WTC11 (cell line): ENCODE data around the gene ZKSCAN1. TPM values are rescaled to one million over a fixed set of nuclear protein-coding genes. Genes with fewer than 3 reads are reported as not detected.

Source experiments
- ATAC-seq: fragments of 200-7000 bp; cut with Tn5 transposase; 2 replicates; pipeline ENCODE4 v1.10.0; 2021; ENCODE audit warnings: mild to moderate bottlenecking, moderate library complexity
- CTCF ChIA-PET: fragments of 300-600 bp; sonication (Branson Sonifier 250); formaldehyde crosslinking; loops from one replicate; lab custom pipeline; 2021; ENCODE audit warnings: antibody characterized with exemption; lab: Charles Lee
- POLR2A ChIA-PET: fragments of 350-600 bp; sonication (Branson Sonifier 250); formaldehyde crosslinking; loops from one replicate; lab custom pipeline; 2021; ENCODE audit warnings: antibody characterized with exemption; lab: Charles Lee
- DNase-seq: peaks from one replicate; pipeline ENCODE4 v3.0.0; 2021; ENCODE audit warnings: low spot score
- H3K27ac Mint-ChIP-seq: 2 replicates; pipeline ENCODE4 v1.8.0; 2021; ENCODE audit warnings: mixed read lengths
- H3K27me3 Mint-ChIP-seq: 2 replicates; pipeline ENCODE4 v1.8.0; 2021; ENCODE audit warnings: low read depth, mild to moderate bottlenecking, moderate library complexity, mixed read lengths
- H3K36me3 Mint-ChIP-seq: 2 replicates; pipeline ENCODE4 v1.8.0; 2021; ENCODE audit warnings: mixed read lengths
- H3K4me1 Mint-ChIP-seq: 2 replicates; pipeline ENCODE4 v1.8.0; 2022; ENCODE audit warnings: mixed read lengths
- H3K4me3 Mint-ChIP-seq: 2 replicates; pipeline ENCODE4 v1.8.0; 2021; ENCODE audit warnings: mild to moderate bottlenecking, moderate library complexity, mixed read lengths
- H3K9me3 Mint-ChIP-seq: 2 replicates; pipeline ENCODE4 v1.8.0; 2021; ENCODE audit warnings: mixed read lengths
- ATF1 ChIP-seq: sonication (generic); formaldehyde crosslinking; IDR thresholded peaks from 2 replicates; pipeline ENCODE4 v1.8.1; 2023; ENCODE audit warnings: mild to moderate bottlenecking, moderate library complexity, missing genetic modification reagents
- CBFB ChIP-seq: sonication (generic); formaldehyde crosslinking; IDR thresholded peaks from 2 replicates; pipeline ENCODE4 v1.8.1; 2022; ENCODE audit warnings: mild to moderate bottlenecking, low read depth, missing genetic modification reagents
- EMX1 ChIP-seq: fragments of 250-450 bp; sonication (Bioruptor Pico); IDR thresholded peaks from 2 replicates; pipeline ENCODE4 v1.8.0; 2021; ENCODE audit warnings: mild to moderate bottlenecking
- ETV6 ChIP-seq: sonication (generic); formaldehyde crosslinking; IDR thresholded peaks from 2 replicates; pipeline ENCODE4 v1.8.1; 2022; ENCODE audit warnings: mild to moderate bottlenecking, missing genetic modification reagents
- GTF2I ChIP-seq: fragments of 250-450 bp; sonication (Bioruptor Pico); conservative IDR thresholded peaks from 2 replicates; pipeline ENCODE4 v1.4.0; 2021; ENCODE audit warnings: mild to moderate bottlenecking
- HMGA2 ChIP-seq: fragments of 250-450 bp; sonication (Bioruptor Pico); IDR thresholded peaks from 2 replicates; pipeline ENCODE4 v1.4.0; 2021; ENCODE audit warnings: mild to moderate bottlenecking, moderate library complexity
- IRF2 ChIP-seq: sonication (generic); formaldehyde crosslinking; IDR thresholded peaks from 2 replicates; pipeline ENCODE4 v1.8.0; 2022; ENCODE audit warnings: low read depth, missing genetic modification reagents, borderline replicate concordance
- MYBL2 ChIP-seq: sonication (generic); formaldehyde crosslinking; IDR thresholded peaks from 2 replicates; pipeline ENCODE4 v1.8.1; 2023; ENCODE audit warnings: mild to moderate bottlenecking, moderate library complexity, missing genetic modification reagents
- NFATC4 ChIP-seq: fragments of 250-450 bp; sonication (Bioruptor Pico); IDR thresholded peaks from 2 replicates; pipeline ENCODE4 v1.9.0; 2021; ENCODE audit warnings: mild to moderate bottlenecking
- NFE2L1 ChIP-seq: sonication (generic); formaldehyde crosslinking; IDR thresholded peaks from 2 replicates; pipeline ENCODE4 v1.8.1; 2023; ENCODE audit warnings: missing genetic modification reagents
- NR2C2 ChIP-seq: sonication (generic); formaldehyde crosslinking; IDR thresholded peaks from 2 replicates; pipeline ENCODE4 v1.8.0; 2022; ENCODE audit warnings: mild to moderate bottlenecking, missing genetic modification reagents
- PRRX2 ChIP-seq: fragments of 250-450 bp; sonication (Bioruptor Pico); IDR thresholded peaks from 2 replicates; pipeline ENCODE4 v1.8.0; 2021; ENCODE audit warnings: mild to moderate bottlenecking
- SMAD3 ChIP-seq: sonication (generic); formaldehyde crosslinking; IDR thresholded peaks from 2 replicates; pipeline ENCODE4 v1.8.0; 2022; ENCODE audit warnings: missing genetic modification reagents, mild to moderate bottlenecking, borderline replicate concordance
- SOX15 ChIP-seq: fragments of 250-450 bp; sonication (Bioruptor Pico); IDR thresholded peaks from 2 replicates; pipeline ENCODE4 v1.9.0; 2021; ENCODE audit warnings: mild to moderate bottlenecking
- TEAD1 ChIP-seq: sonication (generic); formaldehyde crosslinking; IDR thresholded peaks from 2 replicates; pipeline ENCODE4 v1.8.0; 2022; ENCODE audit warnings: mild to moderate bottlenecking, missing genetic modification reagents
- ZNF121 ChIP-seq: sonication (generic); formaldehyde crosslinking; IDR thresholded peaks from 2 replicates; pipeline ENCODE4 v1.8.0; 2023; ENCODE audit warnings: missing genetic modification reagents
- ZNF219 ChIP-seq: sonication (generic); formaldehyde crosslinking; IDR thresholded peaks from 2 replicates; pipeline ENCODE4 v1.8.0; 2023; ENCODE audit warnings: missing genetic modification reagents, mild to moderate bottlenecking, borderline replicate concordance
- ZNF232 ChIP-seq: sonication (generic); formaldehyde crosslinking; IDR thresholded peaks from 2 replicates; pipeline ENCODE4 v1.8.0; 2022; ENCODE audit warnings: mild to moderate bottlenecking, missing genetic modification reagents
- total RNA-seq: library from RNA; stranded (reverse); gene quantifications from 3 replicates; pipeline ENCODE4 v1.2.3, GENCODE V29; 2021
- TF ChIP-seq, protein P1 (sequence below): sonication (generic); formaldehyde crosslinking; IDR thresholded peaks from 2 replicates; pipeline ENCODE4 v1.8.1; 2023; ENCODE audit warnings: mild to moderate bottlenecking, moderate library complexity, missing genetic modification reagents
- TF ChIP-seq, protein P2 (sequence below): sonication (generic); formaldehyde crosslinking; IDR thresholded peaks from 2 replicates; pipeline ENCODE4 v1.8.1; 2022; ENCODE audit warnings: missing genetic modification reagents, borderline replicate concordance
- TF ChIP-seq, protein P3 (sequence below): sonication (generic); formaldehyde crosslinking; conservative IDR thresholded peaks from 2 replicates; pipeline ENCODE4 v1.8.1; 2022; ENCODE audit warnings: mild to moderate bottlenecking, missing genetic modification reagents
- TF ChIP-seq, protein P4 (sequence below): fragments of 250-450 bp; sonication (Bioruptor Pico); conservative IDR thresholded peaks from 2 replicates; pipeline ENCODE4 v1.9.0; 2021; ENCODE audit warnings: mild to moderate bottlenecking
- TF ChIP-seq, protein P5 (sequence below): fragments of 250-450 bp; sonication (Bioruptor Pico); IDR thresholded peaks from 2 replicates; pipeline ENCODE4 v1.9.0; 2021; ENCODE audit warnings: moderate library complexity, mild to moderate bottlenecking, inconsistent platforms, borderline replicate concordance

Gene ZKSCAN1
- total RNA-seq, 1 experiment from 2014 or later = 46.6 TPM

DNA sequence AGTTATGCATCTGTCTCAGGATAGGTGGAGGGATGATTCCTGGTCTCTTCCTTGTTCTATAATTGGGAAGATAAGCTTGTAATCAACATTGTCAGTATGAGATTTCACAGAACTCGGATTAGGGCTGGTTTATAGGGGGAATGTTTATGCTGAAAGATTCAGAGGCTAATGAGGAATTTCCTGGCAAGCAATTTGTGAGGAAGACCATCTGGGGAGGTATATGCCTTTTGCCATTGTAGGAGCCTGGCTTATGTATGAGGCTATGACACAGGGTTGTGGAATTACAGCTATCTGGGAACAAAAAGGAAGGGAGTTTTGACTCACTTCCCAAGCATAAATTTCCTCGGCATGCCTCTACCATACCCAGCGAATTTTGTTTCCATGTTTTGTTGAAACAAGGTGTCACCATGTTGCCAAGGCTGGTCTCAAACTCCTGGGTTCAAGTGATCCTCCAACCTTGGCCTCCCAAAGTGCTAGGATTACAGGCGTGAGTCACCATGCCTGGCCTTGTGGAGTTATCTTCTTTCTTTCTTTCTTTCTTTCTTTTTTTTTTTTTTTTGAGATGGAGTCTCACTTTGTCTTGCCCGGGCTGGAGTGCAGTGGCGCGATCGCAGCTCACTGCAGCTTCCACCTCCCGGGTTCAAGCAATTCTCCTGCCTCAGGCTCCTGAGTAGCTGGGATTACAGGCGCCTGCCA is 71.8 kb downstream of the ZKSCAN1 start:
- Mint-ChIP-seq H3K36me3 (peaks cover 20% of the 10 kb centered on the region), H3K27ac (no peak overlapping the region; the same call in 1 of the 2 replicates), H3K9me3 (no peaks in the 10 kb centered on the region), H3K4me3 (no peak overlapping the region; the same call in 1 of the 2 replicates), H3K4me1 (peaks cover 21% of the 10 kb centered on the region), H3K27me3 (no peaks in the 10 kb centered on the region; the same call in 1 of the 2 replicates)
- ChIA-PET CTCF (no interaction called here), POLR2A (interaction anchor here (0.6 to 6.2 kb wide), 2 partner anchors 14 to 51 kb away, joined by 3 to 41 read pairs; partner anchors contain the start of genes AP4M1 and MCM7)
- DNase-seq (no peak), ATAC-seq (no peak)
- TF ChIP-seq NFE2L1 (CRISPR knock-in tag) (no peak), ZNF219 (CRISPR knock-in tag) (no peak), MYBL2 (no peak)

DNA sequence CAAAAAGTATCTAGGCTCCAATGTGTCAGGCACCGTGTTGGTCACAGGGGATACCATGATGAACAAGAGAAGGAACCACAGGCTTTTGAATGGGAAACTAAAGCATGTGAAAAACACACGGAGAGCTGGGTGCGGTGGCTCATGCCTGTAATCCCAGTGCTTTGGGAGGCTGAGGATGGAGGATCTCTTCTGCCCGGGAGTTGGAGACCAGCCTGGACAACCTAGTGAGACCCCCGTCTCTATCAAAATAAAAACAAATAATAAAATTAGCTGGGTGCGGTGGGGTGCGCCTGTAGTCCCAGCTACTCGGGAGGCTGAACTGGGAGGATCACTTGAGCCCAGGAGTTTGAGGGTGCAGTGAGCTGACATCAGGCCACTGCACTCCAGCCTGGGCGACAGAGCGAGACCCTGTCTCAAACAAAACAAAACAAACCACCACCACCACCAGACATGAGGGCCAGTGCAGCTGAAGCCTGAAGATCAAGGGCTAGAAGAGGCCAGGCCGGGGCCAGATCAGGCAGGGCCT is 72.8 kb downstream of the ZKSCAN1 start:
- peaks cover 29% of the 10 kb centered on the region for H3K36me3 Mint-ChIP-seq
- POLR2A ChIA-PET = interaction anchor here (0.7 to 6.2 kb wide), 3 partner anchors 13 to 83 kb away, joined by 3 to 41 read pairs (median 3); partner anchors contain the start of genes AP4M1 and MCM7
- H3K27ac Mint-ChIP-seq = peak overlapping the region; percentile 92
- CTCF ChIA-PET = interaction anchor here (1.0 to 1.4 kb wide), 2 partner anchors 14 to 44 kb away, joined by 3 read pairs; partner anchors contain the start of gene AP4M1
- H3K9me3 Mint-ChIP-seq = no peaks in the 10 kb centered on the region
- no peak for DNase-seq
- H3K4me3 Mint-ChIP-seq = peak overlapping the region; percentile 93
- no peaks in the 10 kb centered on the region; the same call in 1 of the 2 replicates for H3K27me3 Mint-ChIP-seq
- peak; percentile 92 for TF ChIP-seq ZNF121 (CRISPR knock-in tag)
- no peak for TF ChIP-seq PRRX2 (CRISPR knock-in tag)
- TF ChIP-seq, protein P1, sequence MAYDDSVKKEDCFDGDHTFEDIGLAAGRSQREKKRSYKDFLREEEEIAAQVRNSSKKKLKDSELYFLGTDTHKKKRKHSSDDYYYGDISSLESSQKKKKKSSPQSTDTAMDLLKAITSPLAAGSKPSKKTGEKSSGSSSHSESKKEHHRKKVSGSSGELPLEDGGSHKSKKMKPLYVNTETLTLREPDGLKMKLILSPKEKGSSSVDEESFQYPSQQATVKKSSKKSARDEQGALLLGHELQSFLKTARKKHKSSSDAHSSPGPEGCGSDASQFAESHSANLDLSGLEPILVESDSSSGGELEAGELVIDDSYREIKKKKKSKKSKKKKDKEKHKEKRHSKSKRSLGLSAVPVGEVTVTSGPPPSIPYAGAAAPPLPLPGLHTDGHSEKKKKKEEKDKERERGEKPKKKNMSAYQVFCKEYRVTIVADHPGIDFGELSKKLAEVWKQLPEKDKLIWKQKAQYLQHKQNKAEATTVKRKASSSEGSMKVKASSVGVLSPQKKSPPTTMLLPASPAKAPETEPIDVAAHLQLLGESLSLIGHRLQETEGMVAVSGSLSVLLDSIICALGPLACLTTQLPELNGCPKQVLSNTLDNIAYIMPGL (CRISPR knock-in tag) = no peak
- 0 out of 2 replicates have a peak, but pooled peaks have one; percentile 50 for TF ChIP-seq GTF2I (CRISPR knock-in tag)
- peaks cover 15% of the 10 kb centered on the region for H3K4me1 Mint-ChIP-seq
- no peak for ATAC-seq

DNA sequence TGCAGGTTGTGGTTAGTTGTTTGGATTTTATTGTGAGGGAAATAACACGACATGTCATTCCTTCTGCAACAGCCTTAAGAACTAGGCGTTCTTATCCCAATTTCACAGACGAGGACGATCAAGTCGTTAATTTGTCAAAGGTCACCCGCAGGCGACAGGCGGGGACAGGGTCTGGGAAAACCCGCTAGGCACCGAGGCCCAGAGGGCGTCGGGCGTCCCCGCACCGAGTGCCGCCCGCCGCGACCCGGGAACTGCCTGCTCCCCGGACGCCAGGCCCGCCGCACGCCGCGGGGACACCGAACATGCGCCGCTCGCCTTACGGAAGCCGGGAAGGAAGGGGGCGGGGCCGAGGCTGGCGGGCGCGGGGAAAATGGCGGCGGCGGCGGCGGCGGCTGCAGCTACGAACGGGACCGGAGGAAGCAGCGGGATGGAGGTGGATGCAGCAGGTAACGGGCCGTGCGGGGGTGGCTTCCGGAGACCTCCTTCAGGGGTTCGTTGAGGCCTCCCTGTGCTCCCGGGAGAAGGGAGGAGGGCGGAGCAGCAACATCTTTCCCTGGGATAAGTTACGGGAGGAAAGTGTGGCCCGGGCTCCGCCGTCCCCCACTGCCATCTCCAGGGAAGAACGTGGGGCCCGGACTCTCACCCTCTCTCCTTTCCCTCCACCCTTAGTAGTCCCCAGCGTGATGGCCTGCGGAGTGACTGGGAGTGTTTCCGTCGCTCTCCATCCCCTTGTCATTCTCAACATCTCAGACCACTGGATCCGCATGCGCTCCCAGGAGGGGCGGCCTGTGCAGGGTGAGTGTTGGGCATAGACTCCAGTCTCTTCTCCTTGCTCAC is 73.4 kb downstream of the ZKSCAN1 start, which contains the start of gene COPS6:
TSS of gene COPS6 (plus strand) at position 349 of the 837 bp plus-strand sequence. CDS start at position 371, 22 bp downstream.
- DNase-seq (peak; percentile 79), ATAC-seq (peak; percentile 4)
- Mint-ChIP-seq H3K9me3 (no peaks in the 10 kb centered on the region), H3K27me3 (no peaks in the 10 kb centered on the region; the same call in 1 of the 2 replicates), H3K27ac (peak within 1 kb of the TSS; percentile 92), H3K4me1 (peaks cover 11% of the 10 kb centered on the region), H3K36me3 (peaks cover 36% of the 10 kb centered on the region), H3K4me3 (peak within 1 kb of the TSS; percentile 93)
- CTCF ChIA-PET = interaction anchor here (1.0 to 1.4 kb wide), 2 partner anchors 13 to 44 kb away, joined by 3 read pairs; partner anchors contain the start of gene AP4M1
- POLR2A ChIA-PET = interaction anchor here (0.6 to 6.2 kb wide), 4 partner anchors 12 to 143 kb away, joined by 3 to 41 read pairs (median 4); partner anchors contain the start of genes AP4M1 and MCM7
- no peak for TF ChIP-seq ZNF232 (CRISPR knock-in tag)
- TF ChIP-seq TEAD1 (CRISPR knock-in tag) = no peak; the same call in 1 of the 2 replicates
- no peak for TF ChIP-seq CBFB
- TF ChIP-seq, protein P2, sequence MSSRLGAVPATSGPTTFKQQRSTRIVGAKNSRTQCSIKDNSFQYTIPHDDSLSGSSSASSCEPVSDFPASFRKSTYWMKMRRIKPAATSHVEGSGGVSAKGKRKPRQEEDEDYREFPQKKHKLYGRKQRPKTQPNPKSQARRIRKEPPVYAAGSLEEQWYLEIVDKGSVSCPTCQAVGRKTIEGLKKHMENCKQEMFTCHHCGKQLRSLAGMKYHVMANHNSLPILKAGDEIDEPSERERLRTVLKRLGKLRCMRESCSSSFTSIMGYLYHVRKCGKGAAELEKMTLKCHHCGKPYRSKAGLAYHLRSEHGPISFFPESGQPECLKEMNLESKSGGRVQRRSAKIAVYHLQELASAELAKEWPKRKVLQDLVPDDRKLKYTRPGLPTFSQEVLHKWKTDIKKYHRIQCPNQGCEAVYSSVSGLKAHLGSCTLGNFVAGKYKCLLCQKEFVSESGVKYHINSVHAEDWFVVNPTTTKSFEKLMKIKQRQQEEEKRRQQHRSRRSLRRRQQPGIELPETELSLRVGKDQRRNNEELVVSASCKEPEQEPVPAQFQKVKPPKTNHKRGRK (CRISPR knock-in tag) = no peak
- peak; percentile 54; the same call in 1 of the 2 replicates for TF ChIP-seq SMAD3 (CRISPR knock-in tag)
- TF ChIP-seq, protein P3, sequence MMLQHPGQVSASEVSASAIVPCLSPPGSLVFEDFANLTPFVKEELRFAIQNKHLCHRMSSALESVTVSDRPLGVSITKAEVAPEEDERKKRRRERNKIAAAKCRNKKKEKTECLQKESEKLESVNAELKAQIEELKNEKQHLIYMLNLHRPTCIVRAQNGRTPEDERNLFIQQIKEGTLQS (CRISPR knock-in tag) = no peak
- TF ChIP-seq, protein P4, sequence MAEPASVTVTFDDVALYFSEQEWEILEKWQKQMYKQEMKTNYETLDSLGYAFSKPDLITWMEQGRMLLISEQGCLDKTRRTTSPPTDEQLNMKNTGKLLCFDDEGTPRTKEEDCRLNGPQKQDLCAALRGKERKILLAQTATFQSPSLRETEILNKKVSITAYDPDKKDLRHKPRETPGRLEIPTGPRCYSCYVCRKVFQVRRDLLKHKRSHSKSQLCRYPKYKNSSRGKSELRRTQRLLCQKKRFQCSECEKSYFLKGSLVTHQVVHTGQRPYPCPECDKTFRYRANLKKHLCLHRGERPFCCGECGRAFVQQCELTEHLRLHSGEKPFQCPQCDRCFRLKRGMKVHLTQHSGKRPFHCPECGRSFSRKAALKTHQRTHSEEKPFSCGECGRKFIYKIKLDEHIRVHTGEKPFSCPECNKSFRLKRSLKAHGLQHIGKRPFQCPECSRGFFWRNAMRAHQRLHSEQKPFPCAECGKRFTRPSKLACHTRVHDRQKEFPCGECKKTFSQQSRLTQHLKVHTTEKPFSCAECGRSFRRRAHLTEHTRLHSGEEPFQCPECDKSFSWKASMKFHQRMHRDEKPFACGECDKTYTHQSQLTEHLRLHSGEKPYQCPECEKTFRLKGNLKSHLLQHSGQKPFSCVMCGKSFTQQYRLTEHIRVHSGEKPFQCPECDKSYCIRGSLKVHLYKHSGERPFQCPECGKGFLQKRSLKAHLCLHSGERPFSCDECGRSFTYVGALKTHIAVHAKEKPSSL = no peak
- TF ChIP-seq ETV6 = peak; percentile 97
- no peak for TF ChIP-seq EMX1
- no peak for TF ChIP-seq NFATC4
- TF ChIP-seq IRF2 (CRISPR knock-in tag) = no peak
- TF ChIP-seq, protein P5, sequence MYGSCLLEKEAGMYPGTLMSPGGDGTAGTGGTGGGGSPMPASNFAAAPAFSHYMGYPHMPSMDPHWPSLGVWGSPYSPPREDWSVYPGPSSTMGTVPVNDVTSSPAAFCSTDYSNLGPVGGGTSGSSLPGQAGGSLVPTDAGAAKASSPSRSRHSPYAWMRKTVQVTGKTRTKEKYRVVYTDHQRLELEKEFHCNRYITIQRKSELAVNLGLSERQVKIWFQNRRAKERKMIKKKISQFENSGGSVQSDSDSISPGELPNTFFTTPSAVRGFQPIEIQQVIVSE (CRISPR knock-in tag) = no peak
- TF ChIP-seq HMGA2 = no peak
- no peak for TF ChIP-seq SOX15 (CRISPR knock-in tag)
- peak; percentile 77; the same call in 1 of the 2 replicates for TF ChIP-seq NFE2L1 (CRISPR knock-in tag)
- no peak for TF ChIP-seq ATF1
- 0 out of 2 replicates have a peak, but pooled peaks have one; percentile 46 for TF ChIP-seq NR2C2 (CRISPR knock-in tag)
